Stimulated activated CD4-positive, alpha-beta T cell treated with anti-CD3 and anti-CD28 coated beads, Interleukin-12 subunit alpha, Interleukin-12 subunit beta, amount 100 ng/mL, for 4 hours (primary cell): ENCODE results near the gene MBD4.
"Not testable (repeated sequence)": the region's sequence is repeated elsewhere in the genome, so short reads cannot be mapped to it uniquely, and the experiment has no call there.

ENCODE experiments used
- DNase-seq: peaks from one replicate; pipeline ENCODE4 v3.0.0-alpha.2; 2020

The MBD4 gene

GRCh38 chr3:129428376-129429079, 11.2 kb downstream of the MBD4 start, which contains the start of gene EFCAB12:
Gene EFCAB12, minus strand, starts transcription at chr3:129428636. Its CDS starts 148 bp downstream, at chr3:129428488.
- peak; percentile 87 for DNase-seq

- no peak for DNase-seq
Observed at GRCh38 chr3:129428007-129428375, 11.8 kb downstream of the MBD4 start.

GRCh38 chr3:129425619-129426018, 14.1 kb downstream of the MBD4 start:
- no peak for DNase-seq

GRCh38 chr3:129425213-129425612, 14.5 kb downstream of the MBD4 start:
- no peak for DNase-seq

GRCh38 chr3:129424185-129424841, 15.4 kb downstream of the MBD4 start:
- DNase-seq, result no peak

- DNase-seq, result no peak
Observed at GRCh38 chr3:129422897-129423296, 16.9 kb downstream of the MBD4 start.

GRCh38 chr3:129421988-129422745, 17.6 kb downstream of the MBD4 start:
- no peak for DNase-seq

- DNase-seq, result no peak
Observed at GRCh38 chr3:129421236-129421883, 18.4 kb downstream of the MBD4 start.

- DNase-seq, result no peak
Observed at GRCh38 chr3:129419476-129419875, 20.3 kb downstream of the MBD4 start.

GRCh38 chr3:129418041-129418973, 21.4 kb downstream of the MBD4 start:
- DNase-seq, result no peak

GRCh38 chr3:129417326-129417725, 22.4 kb downstream of the MBD4 start:
- no peak for DNase-seq

GRCh38 chr3:129416415-129416814, 23.3 kb downstream of the MBD4 start:
- no peak for DNase-seq

GRCh38 chr3:129415830-129416229, 23.9 kb downstream of the MBD4 start:
- no peak for DNase-seq

- no peak for DNase-seq
Observed at GRCh38 chr3:129415378-129415777, 24.4 kb downstream of the MBD4 start.

GRCh38 chr3:129413687-129414506, 25.9 kb downstream of the MBD4 start:
- no peak for DNase-seq

GRCh38 chr3:129413238-129413637, 26.5 kb downstream of the MBD4 start:
- DNase-seq, result not testable (repeated sequence)

GRCh38 chr3:129412542-129413198, 27.1 kb downstream of the MBD4 start:
- no peak for DNase-seq

GRCh38 chr3:129410971-129411370, 28.8 kb downstream of the MBD4 start:
- no peak for DNase-seq

GRCh38 chr3:129409541-129409940, 30.2 kb downstream of the MBD4 start:
- DNase-seq, result no peak

- DNase-seq, result no peak
Observed at GRCh38 chr3:129404610-129405009, 35.1 kb downstream of the MBD4 start.

GRCh38 chr3:129404130-129404529, 35.6 kb downstream of the MBD4 start:
- DNase-seq, result no peak
